ENCODE results near the gene SMIM44. TPM values are rescaled to one million over a fixed set of nuclear protein-coding genes. Genes with fewer than 3 reads are reported as not detected.

Gene SMIM44
- total and polyA plus RNA-seq, 8 donors = not detected

DNA sequence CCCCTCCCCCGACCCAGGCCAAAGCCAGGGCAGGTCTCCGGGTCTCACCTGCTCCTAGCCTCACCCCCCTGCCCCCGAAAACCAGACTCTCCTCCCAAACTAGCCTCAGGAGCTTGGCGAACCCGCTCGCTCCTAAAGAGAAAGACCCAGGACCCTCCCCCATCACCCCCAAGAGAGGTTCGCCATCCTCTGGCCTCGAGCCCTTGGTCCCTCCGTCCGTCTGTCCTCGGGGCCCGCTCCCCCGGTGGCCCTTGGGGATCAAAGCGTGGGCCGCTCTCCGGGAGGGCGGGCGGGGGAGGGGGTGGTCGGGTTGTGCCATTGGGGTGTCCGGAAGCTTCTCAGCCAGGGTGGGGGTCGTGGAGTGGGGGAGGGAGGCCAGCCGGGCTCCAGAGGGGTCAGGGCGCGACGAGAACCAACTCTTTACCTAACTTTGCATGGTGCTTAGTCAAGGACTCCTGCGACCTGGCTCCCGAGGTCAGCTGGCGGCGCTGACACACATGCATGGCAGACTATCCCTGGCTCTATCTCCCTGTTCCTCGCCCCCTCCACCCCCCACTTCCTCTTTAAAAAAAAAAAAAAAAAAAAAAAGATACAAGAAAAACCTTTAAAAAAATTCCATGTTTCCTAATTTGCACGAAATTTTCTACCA, 18.5 kb downstream of the SMIM44 start:
- H3K27ac ChIP-seq = no peak overlapping the region

DNA sequence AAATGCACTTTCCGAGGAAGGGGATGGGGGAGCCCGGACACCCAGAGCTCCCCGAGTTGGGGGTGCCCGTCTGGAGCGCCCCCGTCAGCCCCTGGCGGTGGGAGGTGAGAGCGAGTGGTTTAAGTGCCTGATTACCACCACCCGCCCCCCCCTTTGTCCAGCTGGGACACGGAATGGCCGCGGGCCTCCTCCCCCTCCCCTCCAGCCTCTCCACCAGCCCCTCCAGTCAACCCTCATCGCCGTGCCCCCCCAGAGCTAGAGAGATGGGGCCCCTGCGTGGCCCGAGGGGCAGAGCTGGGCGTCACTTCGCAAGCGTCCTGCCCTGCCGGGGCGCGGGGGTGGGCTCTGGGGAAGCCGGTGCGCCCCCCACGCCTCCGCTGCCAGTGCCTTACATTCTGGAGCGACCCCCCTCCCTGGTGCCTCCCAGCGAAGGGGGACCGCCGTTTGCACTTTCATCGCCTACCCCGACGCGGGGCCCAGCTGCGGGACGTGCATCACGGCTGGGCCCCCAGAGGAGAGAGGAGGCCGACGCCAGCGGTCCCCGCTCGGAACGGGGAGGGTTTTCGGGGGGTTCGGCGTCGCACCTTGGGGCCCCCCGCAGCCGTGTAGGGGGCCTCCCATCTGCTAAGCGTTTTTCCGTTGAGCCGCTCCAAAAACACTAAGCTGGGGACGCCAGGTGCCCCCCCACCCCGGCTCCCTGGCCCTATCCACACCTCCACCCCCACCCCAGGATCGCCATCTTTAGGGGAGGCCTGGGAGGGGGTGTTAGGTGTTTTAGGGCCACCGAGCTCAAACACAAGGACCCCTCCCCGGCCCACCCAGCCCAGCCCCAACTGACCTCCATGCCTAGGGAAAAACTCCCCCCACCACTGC, 19.3 kb downstream of the SMIM44 start:
- Histone ChIP-seq H3K9me3 (no peaks in the 10 kb centered on the region), H3K4me3 (no peak overlapping the region), H3K27ac (no peak overlapping the region), H3K27me3 (no peaks in the 10 kb centered on the region), H3K36me3 (peaks cover 0 to 65% of the 10 kb centered on the region in 2 donors), H3K4me1 (peaks cover 12 to 17% of the 10 kb centered on the region in 2 donors)
- DNase-seq = no peak
- no peak for ATAC-seq
- intact Hi-C loops (cut with DNase I) = no loop called here
- TF ChIP-seq, protein P1, sequence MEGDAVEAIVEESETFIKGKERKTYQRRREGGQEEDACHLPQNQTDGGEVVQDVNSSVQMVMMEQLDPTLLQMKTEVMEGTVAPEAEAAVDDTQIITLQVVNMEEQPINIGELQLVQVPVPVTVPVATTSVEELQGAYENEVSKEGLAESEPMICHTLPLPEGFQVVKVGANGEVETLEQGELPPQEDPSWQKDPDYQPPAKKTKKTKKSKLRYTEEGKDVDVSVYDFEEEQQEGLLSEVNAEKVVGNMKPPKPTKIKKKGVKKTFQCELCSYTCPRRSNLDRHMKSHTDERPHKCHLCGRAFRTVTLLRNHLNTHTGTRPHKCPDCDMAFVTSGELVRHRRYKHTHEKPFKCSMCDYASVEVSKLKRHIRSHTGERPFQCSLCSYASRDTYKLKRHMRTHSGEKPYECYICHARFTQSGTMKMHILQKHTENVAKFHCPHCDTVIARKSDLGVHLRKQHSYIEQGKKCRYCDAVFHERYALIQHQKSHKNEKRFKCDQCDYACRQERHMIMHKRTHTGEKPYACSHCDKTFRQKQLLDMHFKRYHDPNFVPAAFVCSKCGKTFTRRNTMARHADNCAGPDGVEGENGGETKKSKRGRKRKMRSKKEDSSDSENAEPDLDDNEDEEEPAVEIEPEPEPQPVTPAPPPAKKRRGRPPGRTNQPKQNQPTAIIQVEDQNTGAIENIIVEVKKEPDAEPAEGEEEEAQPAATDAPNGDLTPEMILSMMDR (IDR thresholded peaks at IDR 0.05) = no peak

More for the DNA sequence above, 18.5 kb downstream of the SMIM44 start:
- no peak for DNase-seq
- Histone ChIP-seq H3K4me3 (no peak overlapping the region), H3K9me3 (no peaks in the 10 kb centered on the region), H3K36me3 (peaks cover 0 to 59% of the 10 kb centered on the region in 2 donors), H3K27me3 (no peaks in the 10 kb centered on the region), H3K4me1 (peaks cover 7 to 11% of the 10 kb centered on the region in 2 donors)
- TF ChIP-seq, protein P1 (IDR thresholded peaks at IDR 0.05) = no peak
- no peak for ATAC-seq
- intact Hi-C loops (cut with DNase I) = no loop called here

DNA sequence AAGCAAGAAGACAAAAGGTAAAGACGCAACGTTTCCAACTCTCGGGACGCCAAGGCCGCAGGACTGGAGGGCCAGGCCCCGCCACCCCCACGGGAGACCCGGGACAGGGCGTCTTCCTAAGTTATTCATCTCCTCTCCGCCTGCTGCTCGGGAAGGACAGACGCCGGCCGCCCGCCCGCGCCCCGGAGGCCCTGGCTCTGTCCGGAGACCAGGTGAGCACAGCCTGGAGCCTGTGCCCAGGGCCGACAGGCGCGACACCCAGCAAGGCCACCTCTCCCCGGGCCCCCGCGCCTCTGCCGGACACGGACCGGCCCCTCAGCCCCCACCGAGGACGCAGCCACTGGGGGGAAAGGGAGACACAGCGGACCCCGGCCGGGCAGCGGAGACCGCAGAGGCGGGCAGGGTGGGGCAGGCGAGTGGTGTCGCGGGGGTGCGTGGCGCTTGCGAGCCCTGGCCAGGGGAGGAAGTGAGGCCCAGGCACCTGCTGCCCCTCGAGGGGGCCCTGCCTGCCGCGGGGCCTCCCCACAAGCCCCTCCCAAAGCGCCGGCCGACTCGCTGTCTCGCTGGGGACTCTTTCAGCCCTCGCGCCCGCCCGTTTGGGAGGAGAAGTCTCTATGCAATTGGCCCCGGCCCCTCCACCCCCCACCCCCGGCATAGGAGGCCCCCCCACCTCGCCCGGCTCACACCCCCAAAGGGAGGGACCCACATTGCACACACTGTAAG, 20.1 kb downstream of the SMIM44 start:
- Histone ChIP-seq H3K36me3 (peaks cover 0 to 71% of the 10 kb centered on the region in 2 donors), H3K4me3 (no peak overlapping the region), H3K27ac (no peak overlapping the region), H3K4me1 (peaks cover 12 to 23% of the 10 kb centered on the region in 2 donors), H3K27me3 (no peaks in the 10 kb centered on the region), H3K9me3 (no peaks in the 10 kb centered on the region)
- TF ChIP-seq, protein P1 (IDR thresholded peaks at IDR 0.05) = no peak
- ATAC-seq = no peak
- DNase-seq = peak in 1 of 4 donors; percentile 80
- intact Hi-C loops (cut with DNase I) = no loop called here

DNA sequence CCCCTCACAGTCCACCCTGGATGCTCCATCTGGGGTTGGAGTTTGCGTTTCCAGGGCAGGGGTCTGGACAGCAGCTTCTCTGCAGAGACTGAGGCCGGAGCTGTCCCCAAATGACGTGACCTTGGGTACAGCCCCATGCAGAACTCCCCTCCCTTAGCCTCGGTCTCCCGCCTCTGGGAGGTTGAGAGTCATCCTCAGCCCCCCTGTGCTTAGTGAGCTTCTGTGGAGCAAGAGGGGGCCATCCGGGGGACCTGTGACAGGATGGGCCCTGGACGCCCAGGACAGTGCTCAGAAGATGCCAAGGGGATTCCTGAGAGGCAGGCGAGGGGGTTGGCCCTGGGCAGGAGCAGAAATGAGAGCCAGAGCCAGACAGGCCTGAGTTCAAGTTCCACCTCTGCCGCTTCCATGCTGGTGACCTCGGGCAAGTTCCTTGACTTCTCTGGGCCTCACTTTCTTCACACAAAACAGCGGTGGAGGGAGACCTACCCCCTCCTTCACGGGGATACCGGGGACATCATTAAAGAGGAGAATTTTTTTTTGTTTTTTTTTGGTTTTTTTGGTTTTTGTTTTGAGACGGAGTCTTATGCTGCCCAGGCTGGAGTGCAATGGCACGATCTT, 23.2 kb downstream of the SMIM44 start:
- Histone ChIP-seq H3K9me3 (no peaks in the 10 kb centered on the region), H3K4me1 (peaks cover 20 to 33% of the 10 kb centered on the region in 2 donors), H3K36me3 (peaks cover 0 to 94% of the 10 kb centered on the region in 2 donors), H3K27me3 (no peaks in the 10 kb centered on the region), H3K4me3 (no peak overlapping the region), H3K27ac (peak overlapping the region; percentile 70 to 95)
- intact Hi-C loops (cut with DNase I) = no loop called here
- TF ChIP-seq, protein P1 (IDR thresholded peaks at IDR 0.05) = no peak
- DNase-seq (no peak), ATAC-seq (no peak)
